SK-N-SH treated with all-trans-retinoic acid at 6 μM for 48 hours (cell line): ENCODE results near the gene NGLY1.

Experiments used
- ATAC-seq: fragments of 200-7000 bp; cut with Tn5 transposase; 3 replicates; pipeline ENCODE4 v1.9.1; 2020; ENCODE audit warnings: mild to moderate bottlenecking, moderate library complexity
- BACH2 ChIP-seq: fragments of 250-450 bp; sonication (Bioruptor Pico); IDR thresholded peaks from 2 replicates; pipeline ENCODE4 v1.9.0; 2021; ENCODE audit warnings: mild to moderate bottlenecking, borderline replicate concordance
- CSDC2 ChIP-seq: fragments of 250-450 bp; sonication (Bioruptor Pico); IDR thresholded peaks from 2 replicates; pipeline ENCODE4 v1.5.0; 2020; ENCODE audit warnings: mild to moderate bottlenecking, moderate library complexity
- CSRNP3 ChIP-seq: fragments of 250-450 bp; sonication (Bioruptor Pico); IDR thresholded peaks from 2 replicates; pipeline ENCODE4 v1.5.1; 2021; ENCODE audit warnings: mild to moderate bottlenecking, moderate library complexity
- ESRRG ChIP-seq: fragments of 250-450 bp; sonication (Bioruptor Pico); IDR thresholded peaks from 2 replicates; pipeline ENCODE4 v1.6.1; 2021; ENCODE audit warnings: mild to moderate bottlenecking
- GLIS3 ChIP-seq: fragments of 250-450 bp; sonication (Bioruptor Pico); IDR thresholded peaks from 2 replicates; pipeline ENCODE4 v1.5.0; 2020; ENCODE audit warnings: mild to moderate bottlenecking, moderate library complexity
- ISL1 ChIP-seq: fragments of 250-450 bp; sonication (Bioruptor Pico); IDR thresholded peaks from 2 replicates; pipeline ENCODE4 v2.1.2; 2022; ENCODE audit warnings: mild to moderate bottlenecking, moderate library complexity
- OSR1 ChIP-seq: fragments of 250-450 bp; sonication (Bioruptor Pico); IDR thresholded peaks from 2 replicates; pipeline ENCODE4 v1.8.0; 2022; ENCODE audit warnings: moderate library complexity, mild to moderate bottlenecking, inconsistent platforms
- POU6F1 ChIP-seq: fragments of 250-450 bp; sonication (Bioruptor Pico); IDR thresholded peaks from 2 replicates; pipeline ENCODE4 v1.8.0; 2021; ENCODE audit warnings: low read depth, mild to moderate bottlenecking, moderate library complexity, borderline replicate concordance
- PPARA ChIP-seq: fragments of 250-450 bp; sonication (Bioruptor Pico); IDR thresholded peaks from 2 replicates; pipeline ENCODE4 v1.5.0; 2020; ENCODE audit warnings: mild to moderate bottlenecking, borderline replicate concordance
- SNAI2 ChIP-seq: fragments of 250-450 bp; sonication (Bioruptor Pico); IDR thresholded peaks from 2 replicates; pipeline ENCODE4 v1.5.0; 2020; ENCODE audit warnings: mild to moderate bottlenecking, moderate library complexity
- TOX ChIP-seq: fragments of 250-450 bp; sonication (Bioruptor Pico); IDR thresholded peaks from 2 replicates; pipeline ENCODE4 v1.8.0; 2021; ENCODE audit warnings: mild to moderate bottlenecking, moderate library complexity, borderline replicate concordance
- ZFP3 ChIP-seq: fragments of 250-450 bp; sonication (Bioruptor Pico); IDR thresholded peaks from 2 replicates; pipeline ENCODE4 v1.5.0; 2020; ENCODE audit warnings: mild to moderate bottlenecking, moderate library complexity
- ZFP30 ChIP-seq: fragments of 450-650 bp; formaldehyde crosslinking; IDR thresholded peaks from 2 replicates; pipeline ENCODE4 v1.5.0; 2022; ENCODE audit warnings: mild to moderate bottlenecking, moderate library complexity
- ZNF565 ChIP-seq: fragments of 450-650 bp; formaldehyde crosslinking; conservative IDR thresholded peaks from 2 replicates; pipeline ENCODE4 v1.5.0; 2020; ENCODE audit warnings: low read depth, mild to moderate bottlenecking, moderate library complexity
- ZNF70 ChIP-seq: fragments of 450-650 bp; formaldehyde crosslinking; IDR thresholded peaks from 2 replicates; pipeline ENCODE4 v1.5.0; 2020; ENCODE audit warnings: mild to moderate bottlenecking, moderate library complexity
- ZNF8 ChIP-seq: fragments of 450-650 bp; formaldehyde crosslinking; IDR thresholded peaks from 2 replicates; pipeline ENCODE4 v1.5.0; 2020; ENCODE audit warnings: mild to moderate bottlenecking, moderate library complexity
- TF ChIP-seq, protein P1 (sequence below): fragments of 250-450 bp; sonication (Bioruptor Pico); IDR thresholded peaks from 2 replicates; pipeline ENCODE4 v1.8.0; 2020; ENCODE audit warnings: mild to moderate bottlenecking, moderate library complexity, borderline replicate concordance
- TF ChIP-seq, protein P2 (sequence below): fragments of 250-450 bp; sonication (Bioruptor Pico); IDR thresholded peaks from 2 replicates; pipeline ENCODE4 v1.5.0; 2020; ENCODE audit warnings: mild to moderate bottlenecking, moderate library complexity

NGLY1 gene

GRCh38 chr3:25690768-25691533 lies 92.3 kb downstream of the NGLY1 start (continued):
- TF ChIP-seq ISL1 (CRISPR knock-in tag) (no peak), PPARA (no peak), ZFP30 (CRISPR knock-in tag) (no peak), CSRNP3 (CRISPR knock-in tag) (no peak), ZFP3 (CRISPR knock-in tag) (no peak), ZNF8 (CRISPR knock-in tag) (no peak)

DNA sequence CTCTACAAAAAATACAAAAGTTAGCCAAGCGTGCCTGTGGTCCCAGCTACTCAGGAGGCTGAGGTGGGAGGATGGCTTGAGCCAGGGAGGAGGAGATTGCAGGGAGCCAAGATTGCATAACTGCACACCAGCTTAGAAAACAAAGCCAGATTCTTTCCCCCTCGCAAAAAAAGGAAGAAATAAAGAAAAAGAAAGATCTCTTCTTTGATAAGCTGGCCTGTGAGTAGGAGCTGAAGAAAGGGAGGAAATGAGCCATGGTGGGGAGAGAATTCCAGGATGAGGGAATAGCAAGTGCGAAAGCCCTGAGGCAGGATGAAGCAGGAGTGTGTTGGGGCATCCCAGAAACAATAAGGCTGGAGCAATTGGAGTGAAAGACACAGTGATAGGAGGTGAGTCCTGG lies 94.0 kb downstream of the NGLY1 start:
- no peak for TF ChIP-seq ESRRG (CRISPR knock-in tag)
- TF ChIP-seq ZFP3 (CRISPR knock-in tag): no peak
- TF ChIP-seq OSR1 (CRISPR knock-in tag): no peak
- no peak for TF ChIP-seq GLIS3 (CRISPR knock-in tag)
- no peak for TF ChIP-seq TOX
- TF ChIP-seq CSDC2 (CRISPR knock-in tag): no peak
- TF ChIP-seq BACH2 (CRISPR knock-in tag): no peak
- TF ChIP-seq ZNF565 (CRISPR knock-in tag): no peak
- no peak for TF ChIP-seq SNAI2 (CRISPR knock-in tag)
- TF ChIP-seq, protein P1, sequence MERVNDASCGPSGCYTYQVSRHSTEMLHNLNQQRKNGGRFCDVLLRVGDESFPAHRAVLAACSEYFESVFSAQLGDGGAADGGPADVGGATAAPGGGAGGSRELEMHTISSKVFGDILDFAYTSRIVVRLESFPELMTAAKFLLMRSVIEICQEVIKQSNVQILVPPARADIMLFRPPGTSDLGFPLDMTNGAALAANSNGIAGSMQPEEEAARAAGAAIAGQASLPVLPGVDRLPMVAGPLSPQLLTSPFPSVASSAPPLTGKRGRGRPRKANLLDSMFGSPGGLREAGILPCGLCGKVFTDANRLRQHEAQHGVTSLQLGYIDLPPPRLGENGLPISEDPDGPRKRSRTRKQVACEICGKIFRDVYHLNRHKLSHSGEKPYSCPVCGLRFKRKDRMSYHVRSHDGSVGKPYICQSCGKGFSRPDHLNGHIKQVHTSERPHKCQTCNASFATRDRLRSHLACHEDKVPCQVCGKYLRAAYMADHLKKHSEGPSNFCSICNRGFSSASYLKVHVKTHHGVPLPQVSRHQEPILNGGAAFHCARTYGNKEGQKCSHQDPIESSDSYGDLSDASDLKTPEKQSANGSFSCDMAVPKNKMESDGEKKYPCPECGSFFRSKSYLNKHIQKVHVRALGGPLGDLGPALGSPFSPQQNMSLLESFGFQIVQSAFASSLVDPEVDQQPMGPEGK (CRISPR knock-in tag): no peak
- no peak for ATAC-seq

GRCh38 chr3:25687742-25688141 lies 95.5 kb downstream of the NGLY1 start:
- TF ChIP-seq ZNF70 (CRISPR knock-in tag): no peak
- TF ChIP-seq, protein P2, sequence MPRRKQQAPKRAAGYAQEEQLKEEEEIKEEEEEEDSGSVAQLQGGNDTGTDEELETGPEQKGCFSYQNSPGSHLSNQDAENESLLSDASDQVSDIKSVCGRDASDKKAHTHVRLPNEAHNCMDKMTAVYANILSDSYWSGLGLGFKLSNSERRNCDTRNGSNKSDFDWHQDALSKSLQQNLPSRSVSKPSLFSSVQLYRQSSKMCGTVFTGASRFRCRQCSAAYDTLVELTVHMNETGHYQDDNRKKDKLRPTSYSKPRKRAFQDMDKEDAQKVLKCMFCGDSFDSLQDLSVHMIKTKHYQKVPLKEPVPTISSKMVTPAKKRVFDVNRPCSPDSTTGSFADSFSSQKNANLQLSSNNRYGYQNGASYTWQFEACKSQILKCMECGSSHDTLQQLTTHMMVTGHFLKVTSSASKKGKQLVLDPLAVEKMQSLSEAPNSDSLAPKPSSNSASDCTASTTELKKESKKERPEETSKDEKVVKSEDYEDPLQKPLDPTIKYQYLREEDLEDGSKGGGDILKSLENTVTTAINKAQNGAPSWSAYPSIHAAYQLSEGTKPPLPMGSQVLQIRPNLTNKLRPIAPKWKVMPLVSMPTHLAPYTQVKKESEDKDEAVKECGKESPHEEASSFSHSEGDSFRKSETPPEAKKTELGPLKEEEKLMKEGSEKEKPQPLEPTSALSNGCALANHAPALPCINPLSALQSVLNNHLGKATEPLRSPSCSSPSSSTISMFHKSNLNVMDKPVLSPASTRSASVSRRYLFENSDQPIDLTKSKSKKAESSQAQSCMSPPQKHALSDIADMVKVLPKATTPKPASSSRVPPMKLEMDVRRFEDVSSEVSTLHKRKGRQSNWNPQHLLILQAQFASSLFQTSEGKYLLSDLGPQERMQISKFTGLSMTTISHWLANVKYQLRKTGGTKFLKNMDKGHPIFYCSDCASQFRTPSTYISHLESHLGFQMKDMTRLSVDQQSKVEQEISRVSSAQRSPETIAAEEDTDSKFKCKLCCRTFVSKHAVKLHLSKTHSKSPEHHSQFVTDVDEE: no peak
- TF ChIP-seq, all 23 proteins: peak for 0
- ATAC-seq: no peak

- TF ChIP-seq, protein P2: no peak
- TF ChIP-seq ZFP3 (CRISPR knock-in tag): no peak
- TF ChIP-seq POU6F1 (CRISPR knock-in tag): no peak
- TF ChIP-seq CSDC2 (CRISPR knock-in tag): no peak
- no peak for TF ChIP-seq OSR1 (CRISPR knock-in tag)
- TF ChIP-seq TOX: no peak
- no peak for TF ChIP-seq PPARA
- no peak for TF ChIP-seq ESRRG (CRISPR knock-in tag)
- no peak for ATAC-seq
These were observed 96.5 kb downstream of the NGLY1 start for GRCh38 chr3:25686766-25687165.
